HepG2 (cell line): ENCODE results near the gene RHBDD1. TPM values are rescaled to one million over a fixed set of nuclear protein-coding genes. Genes with fewer than 3 reads are reported as not detected.
A peak's percentile ranks its signal among the peaks of the same experiment; 100 is the strongest.

Experiments
- ATAC-seq: fragments of 200-7000 bp; cut with Tn5 transposase; 3 replicates; pipeline ENCODE4 v1.9.1; 2020; ENCODE audit warnings: mild to moderate bottlenecking, moderate library complexity
- BruUV-seq: library from RNA; stranded (reverse); fragments of 400-500 nt; replicated peaks from 2 replicates; lab custom pipeline; 2021; lab: Mats Ljungman, UMichigan
- CTCF ChIA-PET: fragments of 300-600 bp; formaldehyde crosslinking; extraction: SDS; loops from one replicate; lab custom pipeline; 2021; ENCODE audit warnings: low total read pairs, inconsistent platforms, low intra/inter-chr PET ratio; lab: Yijun Ruan, JAX
- POLR2A ChIA-PET: fragments of 350-600 bp; sonication (Branson Sonifier 250); formaldehyde crosslinking; loops from one replicate; lab custom pipeline; 2020; ENCODE audit warnings: antibody characterized with exemption, inconsistent platforms; lab: Yijun Ruan, JAX
- DNase-seq: peaks from one replicate; pipeline ENCODE4 v3.0.0-alpha.2; 2015; ENCODE audit warnings: low spot score
- FAIRE-seq: peaks from 3 replicates; lab custom pipeline; 2011; peaks lifted over from hg19 to GRCh38; lab: Jason Lieb, UNC
- H2AFZ ChIP-seq: one replicate; pipeline ENCODE4 v1.6.1; 2011; ENCODE audit warnings: low read length, inconsistent platforms
- H3K27ac ChIP-seq: fragments of 300-600 bp; 3 replicates; pipeline ENCODE4 v1.8.0; 2011; ENCODE audit warnings: mixed run types, mild to moderate bottlenecking, mixed read lengths, low read length, inconsistent platforms; ENCODE audit not compliant: insufficient read depth; ENCODE audit errors: extremely low read length
- H3K27me3 ChIP-seq, 2 experiments: fragments of 200-600 bp in 1 of 2; 2 replicates in 1 of 2; 3 replicates in 1 of 2; pipeline versions ENCODE4 v1.6.0 to v1.8.0; 2011; ENCODE audit warnings: low read length in 2 of 2, mild to moderate bottlenecking in 2 of 2, moderate library complexity in 2 of 2, inconsistent platforms in 1 of 2; ENCODE audit not compliant: insufficient read depth in 2 of 2, control insufficient read depth in 1 of 2
- H3K36me3 ChIP-seq, 2 experiments: fragments of 200-600 bp in 1 of 2; replicated peaks in 1 of 2; 2 replicates in 1 of 2; 3 replicates in 1 of 2; pipeline versions ENCODE4 v1.5.1 to v1.8.0; 2011; ENCODE audit warnings: low read length in 2 of 2, inconsistent platforms in 1 of 2; ENCODE audit not compliant: insufficient read depth in 2 of 2, control insufficient read depth in 1 of 2
- H3K4me1 ChIP-seq: 2 replicates; pipeline ENCODE4 v1.5.1; 2012; ENCODE audit warnings: low read length, inconsistent platforms; ENCODE audit not compliant: insufficient read depth
- H3K4me2 ChIP-seq: 2 replicates; pipeline ENCODE4 v1.6.0; 2011; ENCODE audit warnings: low read depth, low read length, inconsistent platforms
- H3K4me3 ChIP-seq, 3 experiments: fragments of 200-600 bp in 1 of 3; sonication (generic), shearing (Covaris generic) in 1 of 3; replicated peaks in 1 of 3; 2 replicates each; pipeline ENCODE4 v1.5.1; 2011 to 2016; ENCODE audit warnings: low read length in 3 of 3, inconsistent platforms in 2 of 3, low read depth in 2 of 3, mild to moderate bottlenecking in 2 of 3, control low read depth in 1 of 3, mixed read lengths in 1 of 3; ENCODE audit not compliant: insufficient read depth in 1 of 3
- H3K79me2 ChIP-seq: one replicate; pipeline ENCODE4 v1.6.1; 2011; ENCODE audit warnings: low read length, inconsistent platforms; ENCODE audit not compliant: insufficient read depth
- H3K9ac ChIP-seq: 2 replicates; pipeline ENCODE4 v1.6.0; 2011; ENCODE audit warnings: mild to moderate bottlenecking, low read depth, low read length, inconsistent platforms; ENCODE audit not compliant: insufficient read depth
- H3K9me3 ChIP-seq: 2 replicates; pipeline ENCODE4 v1.5.1; 2012; ENCODE audit warnings: mild to moderate bottlenecking, low read length
- H4K20me1 ChIP-seq: 2 replicates; pipeline ENCODE4 v1.6.0; 2011; ENCODE audit warnings: inconsistent platforms, mild to moderate bottlenecking, low read length, moderate library complexity; ENCODE audit not compliant: insufficient read depth
- ASH2L ChIP-seq: fragments of 300-600, 200-600 bp; sonication (generic); IDR thresholded peaks from 2 replicates; pipeline ENCODE4 v1.7.0; 2017; ENCODE audit warnings: low read depth, mild to moderate bottlenecking, moderate library complexity, mixed read lengths, low read length; ENCODE audit not compliant: insufficient read length
- HDAC6 ChIP-seq: fragments of 200-600 bp; sonication (generic); IDR thresholded peaks from 2 replicates; pipeline ENCODE4 v1.7.0; 2017; ENCODE audit warnings: mild to moderate bottlenecking, antibody characterized with exemption, low read length, low read depth
- IKZF1 ChIP-seq: fragments of 450-650 bp; IDR thresholded peaks from 2 replicates; pipeline ENCODE4 v1.7.1; 2016
- MAZ ChIP-seq, 2 experiments: sonication (generic) in 1 of 2; formaldehyde crosslinking in 1 of 2; IDR thresholded peaks; 2 replicates each; pipeline versions ENCODE4 v1.5.0 to v1.6.1; 2012 to 2020; ENCODE audit warnings: low read depth in 2 of 2, mild to moderate bottlenecking in 2 of 2, borderline replicate concordance in 1 of 2, improper control_type of control experiment in 1 of 2, low read length in 1 of 2, missing genetic modification reagents in 1 of 2, moderate library complexity in 1 of 2
- MIER3 ChIP-seq: IDR thresholded peaks from 2 replicates; pipeline ENCODE4 v1.6.1; 2016; ENCODE audit warnings: missing compliant biosample characterization, borderline replicate concordance
- NFE2L1 ChIP-seq: sonication (generic); formaldehyde crosslinking; IDR thresholded peaks from 2 replicates; pipeline ENCODE4 v1.4.0; 2020; ENCODE audit warnings: missing genetic modification reagents, mild to moderate bottlenecking, borderline replicate concordance
- RBAK ChIP-seq: sonication (generic); formaldehyde crosslinking; IDR thresholded peaks from 2 replicates; pipeline ENCODE4 v1.5.1; 2020; ENCODE audit warnings: mild to moderate bottlenecking, missing genetic modification reagents
- TBX2 ChIP-seq: sonication (generic); formaldehyde crosslinking; IDR thresholded peaks from 2 replicates; pipeline ENCODE4 v1.5.0; 2020; ENCODE audit warnings: missing genetic modification reagents, mild to moderate bottlenecking, borderline replicate concordance
- ZBTB7A ChIP-seq: sonication (generic); formaldehyde crosslinking; IDR thresholded peaks from 2 replicates; pipeline ENCODE4 v1.8.0; 2022; ENCODE audit warnings: mild to moderate bottlenecking, missing genetic modification reagents
- ZNF263 ChIP-seq: sonication (generic); formaldehyde crosslinking; IDR thresholded peaks from 2 replicates; pipeline ENCODE4 v1.4.0; 2020; ENCODE audit warnings: missing genetic modification reagents
- ZNF644 ChIP-seq: IDR thresholded peaks from 2 replicates; pipeline ENCODE4 v1.6.1; 2016; ENCODE audit warnings: low read depth
- ZNF776 ChIP-seq: sonication (generic); formaldehyde crosslinking; IDR thresholded peaks from 2 replicates; pipeline ENCODE4 v1.4.0; 2020; ENCODE audit warnings: mild to moderate bottlenecking, missing genetic modification reagents
- ZSCAN20 ChIP-seq: sonication (generic); formaldehyde crosslinking; IDR thresholded peaks from 2 replicates; pipeline ENCODE4 v1.4.0; 2020; ENCODE audit warnings: missing genetic modification reagents, mild to moderate bottlenecking, borderline replicate concordance
- WGBS: methylation state at CpG from one replicate; pipeline ENCODE4 v1.1.6; 2017; ENCODE audit warnings: low lambda C conversion rate; 5-methylcytosine and 5-hydroxymethylcytosine counted together
- in situ Hi-C: cut with HindIII; loops from 2 replicates; pipeline ENCODE4 v1.10.0; 2017; ENCODE audit warnings: low pct_unique_long_range_greater_than_20kb; ENCODE audit not compliant: extremely low pct_ligation_motif_present
- intact Hi-C: fragments of 100-400 bp; cut with micrococcal nuclease; formaldehyde crosslinking; loops from one replicate; pipeline ENCODE4 v1.10.0; 2022; ENCODE audit not compliant: unreplicated experiment
- polyA plus RNA-seq, 8 experiments: library from polyadenylated mRNA; depleted of rRNA in 3 of 8; stranded (reverse) in 7 of 8; unstranded in 1 of 8; fragments of >200 nt; fragmentation: Illumina TruSeq in 4 of 8; extraction: Trizol in 4 of 8; gene quantifications; 2 replicates each; pipeline versions ENCODE4 v1.2.1 to v1.2.3, GENCODE V29; 2011 to 2016; ENCODE audit warnings: low read depth in 4 of 8, missing spikeins in 1 of 8, mixed read lengths in 1 of 8; ENCODE audit not compliant: insufficient read depth in 1 of 8
- total RNA-seq, 5 experiments: library from RNA; depleted of rRNA; stranded (reverse); fragments of >200 nt; fragmentation: Illumina TruSeq; extraction: Trizol; gene quantifications; 2 replicates each; pipeline ENCODE4 v1.2.3, GENCODE V29; 2016; ENCODE audit warnings: low read depth in 1 of 5
- TF ChIP-seq, protein P1 (sequence below), 2 experiments: sonication (generic) in 1 of 2; formaldehyde crosslinking in 1 of 2; IDR thresholded peaks; 2 replicates each; pipeline versions ENCODE4 v1.5.1 to v1.6.1; 2011 to 2020; ENCODE audit warnings: borderline replicate concordance in 1 of 2, low read depth in 1 of 2, low read length in 1 of 2, mild to moderate bottlenecking in 1 of 2, missing genetic modification reagents in 1 of 2, moderate library complexity in 1 of 2
- TF ChIP-seq, protein P2 (sequence below): sonication (generic); formaldehyde crosslinking; IDR thresholded peaks from 2 replicates; pipeline ENCODE4 v1.5.1; 2020; ENCODE audit warnings: mild to moderate bottlenecking, missing genetic modification reagents, moderate library complexity
- TF ChIP-seq, protein P3 (sequence below): IDR thresholded peaks from 2 replicates; pipeline ENCODE4 v1.6.1; 2016; ENCODE audit warnings: missing biosample characterization, missing genetic modification reagents, low read depth

Gene RHBDD1
- total and polyA plus RNA-seq, 2 of the 13 experiments (the other 11 are each of a cell fraction or from before 2014, with no cell fraction given), result 8.2 to 9.5 TPM

- H2AFZ ChIP-seq, result no peak overlapping the region
- H3K4me2 ChIP-seq, result no peak overlapping the region
- CTCF ChIA-PET, result interaction anchor here (1.0 to 3.6 kb wide), 6 partner anchors 172 to 1325 kb away, joined by 3 to 74 read pairs (median 8); no protein-coding TSS in a partner anchor
- DNase-seq, result no peak
- no peaks in the 10 kb centered on the region for H3K9me3 ChIP-seq
- no peaks in the 10 kb centered on the region for H3K27me3 ChIP-seq
- H3K4me1 ChIP-seq, result peaks cover 17% of the 10 kb centered on the region
- H3K4me3 ChIP-seq, result no peak overlapping the region
- BruUV-seq, result no TSS peak
- WGBS, result 16% methylated on average over 5 of the region's 5 CpGs
- no peaks in the 10 kb centered on the region for H3K36me3 ChIP-seq
- H3K9ac ChIP-seq, result no peak overlapping the region
- no peaks in the 10 kb centered on the region for H4K20me1 ChIP-seq
- no peak overlapping the region for H3K27ac ChIP-seq
- intact Hi-C loops, result loop anchor here (1.0 to 10.0 kb wide), 7 partner anchors 122 to 1315 kb away; no protein-coding TSS in a partner anchor
- no peaks in the 10 kb centered on the region for H3K79me2 ChIP-seq
- POLR2A ChIA-PET, result interaction anchor here (1.0 to 1.4 kb wide), 2 partner anchors 149 to 1320 kb away, joined by 3 read pairs; partner anchors contain the start of gene RHBDD1
- FAIRE-seq, result no peak
- in situ Hi-C loops, result loop anchor here (5.0 kb wide), 3 partner anchors 173 to 1318 kb away; no protein-coding TSS in a partner anchor
- ATAC-seq, result peak; percentile 65
- TF ChIP-seq, protein P1, sequence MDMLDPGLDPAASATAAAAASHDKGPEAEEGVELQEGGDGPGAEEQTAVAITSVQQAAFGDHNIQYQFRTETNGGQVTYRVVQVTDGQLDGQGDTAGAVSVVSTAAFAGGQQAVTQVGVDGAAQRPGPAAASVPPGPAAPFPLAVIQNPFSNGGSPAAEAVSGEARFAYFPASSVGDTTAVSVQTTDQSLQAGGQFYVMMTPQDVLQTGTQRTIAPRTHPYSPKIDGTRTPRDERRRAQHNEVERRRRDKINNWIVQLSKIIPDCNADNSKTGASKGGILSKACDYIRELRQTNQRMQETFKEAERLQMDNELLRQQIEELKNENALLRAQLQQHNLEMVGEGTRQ (IDR thresholded peaks at IDR 0.05; ENCODE audit: low read depth, low read length), result no peak
- TF ChIP-seq, protein P1 (CRISPR knock-in tag; IDR thresholded peaks at IDR 0.05; ENCODE audit: borderline replicate concordance), result 0 out of 2 replicates have a peak, but pooled peaks have one; percentile 17
- TF ChIP-seq ZNF644 (CRISPR knock-in tag), result no peak
- TF ChIP-seq MIER3 (CRISPR knock-in tag), result no peak
- TF ChIP-seq, protein P2, sequence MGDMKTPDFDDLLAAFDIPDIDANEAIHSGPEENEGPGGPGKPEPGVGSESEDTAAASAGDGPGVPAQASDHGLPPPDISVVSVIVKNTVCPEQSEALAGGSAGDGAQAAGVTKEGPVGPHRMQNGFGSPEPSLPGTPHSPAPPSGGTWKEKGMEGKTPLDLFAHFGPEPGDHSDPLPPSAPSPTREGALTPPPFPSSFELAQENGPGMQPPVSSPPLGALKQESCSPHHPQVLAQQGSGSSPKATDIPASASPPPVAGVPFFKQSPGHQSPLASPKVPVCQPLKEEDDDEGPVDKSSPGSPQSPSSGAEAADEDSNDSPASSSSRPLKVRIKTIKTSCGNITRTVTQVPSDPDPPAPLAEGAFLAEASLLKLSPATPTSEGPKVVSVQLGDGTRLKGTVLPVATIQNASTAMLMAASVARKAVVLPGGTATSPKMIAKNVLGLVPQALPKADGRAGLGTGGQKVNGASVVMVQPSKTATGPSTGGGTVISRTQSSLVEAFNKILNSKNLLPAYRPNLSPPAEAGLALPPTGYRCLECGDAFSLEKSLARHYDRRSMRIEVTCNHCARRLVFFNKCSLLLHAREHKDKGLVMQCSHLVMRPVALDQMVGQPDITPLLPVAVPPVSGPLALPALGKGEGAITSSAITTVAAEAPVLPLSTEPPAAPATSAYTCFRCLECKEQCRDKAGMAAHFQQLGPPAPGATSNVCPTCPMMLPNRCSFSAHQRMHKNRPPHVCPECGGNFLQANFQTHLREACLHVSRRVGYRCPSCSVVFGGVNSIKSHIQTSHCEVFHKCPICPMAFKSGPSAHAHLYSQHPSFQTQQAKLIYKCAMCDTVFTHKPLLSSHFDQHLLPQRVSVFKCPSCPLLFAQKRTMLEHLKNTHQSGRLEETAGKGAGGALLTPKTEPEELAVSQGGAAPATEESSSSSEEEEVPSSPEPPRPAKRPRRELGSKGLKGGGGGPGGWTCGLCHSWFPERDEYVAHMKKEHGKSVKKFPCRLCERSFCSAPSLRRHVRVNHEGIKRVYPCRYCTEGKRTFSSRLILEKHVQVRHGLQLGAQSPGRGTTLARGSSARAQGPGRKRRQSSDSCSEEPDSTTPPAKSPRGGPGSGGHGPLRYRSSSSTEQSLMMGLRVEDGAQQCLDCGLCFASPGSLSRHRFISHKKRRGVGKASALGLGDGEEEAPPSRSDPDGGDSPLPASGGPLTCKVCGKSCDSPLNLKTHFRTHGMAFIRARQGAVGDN (CRISPR knock-in tag), result no peak
- TF ChIP-seq IKZF1, result no peak
- 0 out of 2 replicates have a peak, but pooled peaks have one; percentile 23 for TF ChIP-seq TBX2 (CRISPR knock-in tag)
- TF ChIP-seq ZSCAN20 (CRISPR knock-in tag), result no peak
- TF ChIP-seq ZNF776 (CRISPR knock-in tag), result no peak
- TF ChIP-seq, protein P3, sequence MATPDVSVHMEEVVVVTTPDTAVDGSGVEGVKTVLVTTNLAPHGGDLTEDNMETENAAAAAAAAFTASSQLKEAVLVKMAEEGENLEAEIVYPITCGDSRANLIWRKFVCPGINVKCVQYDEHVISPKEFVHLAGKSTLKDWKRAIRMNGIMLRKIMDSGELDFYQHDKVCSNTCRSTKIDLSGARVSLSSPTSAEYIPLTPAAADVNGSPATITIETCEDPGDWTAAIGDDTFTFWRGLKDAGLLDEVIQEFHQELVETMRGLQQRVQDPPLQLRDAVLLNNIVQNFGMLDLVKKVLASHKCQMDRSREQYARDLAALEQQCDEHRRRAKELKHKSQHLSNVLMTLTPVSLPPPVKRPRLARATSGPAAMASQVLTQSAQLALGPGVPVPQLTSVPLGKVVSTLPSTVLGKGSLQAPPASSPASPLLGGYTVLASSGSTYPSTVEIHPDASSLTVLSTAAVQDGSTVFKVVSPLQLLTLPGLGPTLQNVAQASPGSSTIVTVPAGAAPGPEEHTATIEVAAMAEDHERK (CRISPR knock-in tag), result no peak
- TF ChIP-seq NFE2L1 (CRISPR knock-in tag), result no peak
- TF ChIP-seq MAZ (IDR thresholded peaks at IDR 0.05; ENCODE audit: borderline replicate concordance, low read depth, low read length), result no peak
- 0 out of 2 replicates have a peak, but pooled peaks have one; percentile 25 for TF ChIP-seq MAZ (CRISPR knock-in tag; IDR thresholded peaks at IDR 0.05; ENCODE audit: low read depth)
- TF ChIP-seq ZNF263, result no peak
- no peak for TF ChIP-seq HDAC6
- no peak for TF ChIP-seq RBAK
- TF ChIP-seq ASH2L, result no peak
- no peak for TF ChIP-seq ZBTB7A (CRISPR knock-in tag)
Measured at GRCh38 chr2:226985583-226985946, 149.7 kb downstream of the RHBDD1 start.
